GM18867 (cell line): ENCODE measurements around the gene MKNK1.
A peak's percentile ranks its signal among the peaks of the same experiment; 100 is the strongest.

Source experiments
- ATAC-seq: cut with Tn5 transposase; IDR thresholded peaks from one replicate; pipeline ENCODE4 v1.9.1; 2021; ENCODE audit warnings: mild to moderate bottlenecking, moderate library complexity; ENCODE audit not compliant: unreplicated experiment

The MKNK1 gene

DNA sequence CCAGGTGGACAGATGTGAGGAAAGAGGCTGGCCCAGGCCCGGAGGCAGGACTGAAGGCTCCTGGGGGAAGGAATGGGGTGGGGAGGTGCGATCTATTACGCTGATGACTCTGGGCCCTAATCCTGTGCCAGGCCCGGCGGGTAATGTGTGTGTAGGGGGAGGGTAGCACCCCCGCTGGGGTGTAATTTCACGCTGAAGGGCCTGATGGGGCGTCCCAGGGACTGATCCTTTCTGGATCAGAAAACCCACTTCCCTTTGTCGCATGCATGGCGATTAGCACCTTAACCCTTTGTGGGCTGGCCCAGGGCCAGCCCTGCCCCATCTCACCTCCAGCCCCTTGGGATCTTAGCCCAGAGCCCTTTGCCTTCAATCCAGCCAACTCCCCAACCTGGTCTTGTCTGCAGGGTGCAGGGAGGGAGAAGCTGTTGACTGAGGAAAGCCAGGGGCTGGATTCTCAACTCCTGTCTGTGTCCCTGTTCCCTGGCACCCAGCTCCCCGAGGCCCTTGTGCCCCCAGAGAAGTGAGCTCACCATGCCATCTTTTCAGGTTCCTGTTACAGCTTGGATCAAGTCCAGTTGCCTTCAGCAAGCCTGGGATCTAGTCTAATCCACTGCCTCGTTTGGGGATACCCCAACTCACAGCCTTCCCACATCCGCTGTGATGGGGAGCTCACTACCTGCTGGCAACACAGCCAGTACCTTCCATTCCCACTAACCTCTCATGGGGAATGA is 78.7 kb downstream of the MKNK1 start:
- ATAC-seq: no peak

DNA sequence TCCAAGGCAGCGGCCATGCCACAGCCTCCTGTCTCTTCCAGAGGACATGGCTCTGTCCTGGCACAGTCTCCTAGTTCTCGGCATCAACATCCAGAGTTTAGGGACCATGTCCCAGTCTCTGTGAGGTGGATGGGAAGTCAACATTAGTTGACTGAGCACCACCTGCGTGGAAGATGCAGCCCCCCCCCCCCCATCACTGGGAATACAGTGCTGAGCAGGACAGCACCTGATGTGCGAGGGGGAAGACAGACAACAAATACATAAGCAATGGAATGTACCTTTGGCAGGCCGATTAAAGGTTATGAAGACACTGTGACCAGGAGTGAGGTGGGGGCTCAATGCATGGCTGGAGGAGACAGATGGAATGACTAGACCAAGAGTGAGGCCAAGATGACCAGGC is 79.2 kb downstream of the MKNK1 start:
- no peak for ATAC-seq

DNA sequence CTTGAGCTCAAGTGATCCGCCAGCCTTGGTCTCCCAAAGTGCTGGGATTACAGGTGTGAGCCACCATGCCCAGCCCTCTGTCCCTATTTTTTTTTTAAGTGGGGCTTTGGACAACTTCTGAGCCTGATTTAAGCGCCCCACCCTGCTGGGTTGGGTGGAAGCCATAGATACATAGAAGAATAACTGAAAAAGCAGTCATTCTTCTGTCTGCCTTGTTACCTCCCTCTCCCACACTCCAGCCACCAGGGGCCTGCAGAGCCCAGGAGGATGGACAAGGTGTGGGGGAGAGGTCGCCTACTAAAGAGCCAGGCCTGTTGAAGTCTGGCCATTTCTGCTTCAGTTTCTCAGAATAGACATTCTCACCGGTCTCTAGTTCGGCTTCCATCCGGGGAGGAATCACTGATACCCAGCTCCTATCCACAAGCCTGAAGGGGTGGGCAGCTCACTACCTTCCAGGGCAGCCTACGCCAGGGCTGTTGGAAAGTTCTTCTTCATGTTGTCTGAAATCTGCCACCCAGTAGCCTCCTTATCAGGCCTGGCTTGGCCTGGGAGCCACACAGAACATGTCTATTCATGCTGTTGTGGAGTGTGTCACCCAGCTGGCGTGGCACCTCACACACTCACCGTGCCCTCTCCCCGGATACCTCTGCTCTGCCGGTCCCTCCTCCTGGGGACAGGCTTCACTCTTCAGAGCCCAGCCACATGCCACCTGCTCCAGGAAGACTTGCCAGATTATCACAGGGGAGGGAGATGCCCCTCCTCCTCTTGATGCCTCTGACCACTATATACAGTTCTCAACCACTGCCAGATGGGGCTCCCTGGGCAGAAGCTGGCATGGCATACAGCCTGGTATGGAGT is 80.3 kb downstream of the MKNK1 start:
- ATAC-seq: no peak

DNA sequence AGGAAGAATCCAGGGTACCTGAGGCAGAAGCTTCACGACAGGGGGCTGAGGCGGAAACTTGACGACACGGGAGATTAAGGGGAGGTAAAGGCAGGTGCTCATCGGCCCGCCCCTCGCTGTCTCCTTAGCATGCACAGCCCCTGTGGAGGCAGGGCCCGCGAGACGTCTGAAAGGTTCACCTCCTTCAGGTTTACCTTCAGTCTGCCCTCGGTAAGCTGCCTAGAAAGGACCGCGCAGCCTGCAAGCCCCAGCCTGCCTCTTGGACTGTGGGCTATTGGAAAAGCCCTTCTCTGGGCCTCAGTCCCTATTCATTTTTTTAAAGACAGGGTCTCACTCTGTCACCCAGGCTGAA is 81.1 kb downstream of the MKNK1 start:
- ATAC-seq: no peak

DNA sequence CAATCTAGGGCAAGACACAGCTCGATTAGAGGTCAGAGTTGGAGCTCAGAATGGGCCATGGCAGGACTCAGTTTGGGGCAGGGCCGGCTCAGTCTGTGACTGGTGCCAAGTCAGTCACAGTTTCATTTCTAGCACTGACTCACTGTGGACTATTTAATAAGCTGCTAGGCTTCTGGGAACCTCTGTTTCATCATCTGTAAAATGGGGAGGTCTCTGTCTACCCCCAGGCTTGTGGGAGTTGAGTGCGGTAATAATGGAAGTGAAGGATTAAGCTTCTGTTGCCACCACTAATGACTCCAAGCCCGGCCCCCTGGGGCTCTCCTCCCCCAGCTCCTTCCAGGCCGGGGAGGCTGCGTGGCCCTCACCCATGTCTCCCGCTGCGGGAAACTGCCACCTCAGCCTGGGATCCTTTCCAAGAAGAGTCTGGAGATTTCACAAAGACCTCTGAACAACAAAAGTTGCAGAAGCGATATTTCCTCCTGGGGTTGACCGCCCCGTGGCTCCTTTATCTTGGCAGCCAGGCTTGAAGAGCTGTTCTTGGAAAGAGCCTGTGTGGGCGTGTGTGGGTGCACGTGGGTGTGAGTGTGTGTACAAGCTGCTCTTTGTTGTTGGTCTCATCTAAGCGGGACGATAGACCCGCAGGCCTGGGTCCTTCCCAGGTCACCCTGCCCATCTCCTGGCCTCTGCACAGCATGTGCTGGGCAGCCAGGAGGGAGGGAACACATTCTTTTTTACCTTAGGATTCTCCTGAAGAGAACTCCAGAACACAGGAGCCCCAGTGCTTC is 81.7 kb downstream of the MKNK1 start:
- ATAC-seq: peak; percentile 77

DNA sequence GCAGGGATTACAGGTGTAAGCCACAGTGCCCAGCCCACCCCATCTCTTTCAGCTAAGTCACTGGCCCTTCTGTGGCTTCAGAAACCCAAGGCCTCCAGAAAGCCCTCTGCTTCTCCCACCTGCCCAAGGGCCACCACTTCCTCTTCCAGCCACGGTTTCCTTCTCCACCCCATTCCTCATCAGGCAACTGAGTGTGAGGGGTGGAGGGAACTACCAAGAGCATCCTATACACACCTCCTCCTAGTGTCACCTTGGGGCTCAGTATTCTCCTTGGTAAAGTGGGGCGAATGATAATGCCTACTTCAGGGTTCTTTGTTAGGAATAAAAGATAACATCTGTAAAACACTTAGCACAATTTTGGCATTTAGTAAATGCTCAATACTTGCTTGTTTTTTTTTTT is 82.7 kb downstream of the MKNK1 start:
- ATAC-seq: no peak

DNA sequence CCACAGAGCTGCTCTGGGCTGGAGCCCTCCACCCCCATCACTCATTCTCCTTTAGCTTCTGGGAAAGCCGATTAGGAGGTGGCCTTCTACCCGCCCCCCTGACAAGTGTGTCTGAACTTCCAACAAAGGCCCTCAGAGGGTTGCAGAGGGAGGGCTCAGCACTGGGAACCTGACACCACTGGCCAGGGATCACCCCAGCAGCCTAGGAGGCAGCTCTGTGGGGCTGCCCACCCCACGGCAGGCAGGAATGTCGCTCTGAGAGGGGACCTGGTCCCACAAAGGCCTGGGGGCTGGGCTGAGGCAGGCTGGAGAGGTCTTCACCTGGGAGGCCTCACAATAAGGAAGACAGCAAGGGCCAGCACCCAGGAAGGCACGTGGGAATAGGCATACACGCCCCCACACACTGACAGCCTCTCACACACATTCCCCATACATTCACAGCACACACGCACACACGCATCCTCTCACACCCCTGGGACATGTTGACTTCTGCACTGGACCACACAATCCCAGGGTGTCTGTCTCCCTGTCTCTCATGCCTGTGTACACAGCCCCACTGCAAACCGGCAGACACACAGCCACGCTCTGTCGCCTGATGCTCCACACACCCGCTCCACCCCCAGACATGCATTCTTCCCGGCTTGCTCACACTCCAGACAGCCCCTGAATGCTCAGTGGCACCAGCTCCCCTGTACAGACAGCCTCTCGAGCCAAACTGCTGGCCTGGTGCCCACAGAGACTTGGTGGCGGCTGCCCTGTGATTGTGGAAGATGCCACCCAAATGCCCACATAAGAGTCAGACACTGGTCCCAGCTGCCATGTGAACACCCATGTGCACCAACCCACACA is 83.8 kb downstream of the MKNK1 start:
- no peak for ATAC-seq

DNA sequence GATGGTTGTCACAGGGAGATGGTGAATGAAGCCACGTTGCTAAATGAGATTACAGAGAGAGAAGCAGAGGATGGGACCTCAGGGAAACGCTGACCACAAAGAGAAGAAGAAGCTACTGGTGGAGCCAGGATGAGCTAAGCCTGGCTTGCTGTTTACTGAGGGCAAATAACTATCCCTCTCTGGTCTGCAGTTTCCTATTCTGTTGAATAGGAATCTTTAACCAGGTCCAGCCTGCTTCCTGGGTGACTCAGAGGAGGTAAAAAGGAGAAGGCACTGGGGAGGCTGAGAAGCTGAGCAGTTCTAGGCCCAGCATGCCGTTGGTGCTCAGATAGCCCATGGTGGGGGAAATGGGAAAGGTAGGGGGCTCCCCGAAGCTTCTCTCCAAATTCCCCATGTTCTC is 84.9 kb downstream of the MKNK1 start:
- ATAC-seq: no peak

DNA sequence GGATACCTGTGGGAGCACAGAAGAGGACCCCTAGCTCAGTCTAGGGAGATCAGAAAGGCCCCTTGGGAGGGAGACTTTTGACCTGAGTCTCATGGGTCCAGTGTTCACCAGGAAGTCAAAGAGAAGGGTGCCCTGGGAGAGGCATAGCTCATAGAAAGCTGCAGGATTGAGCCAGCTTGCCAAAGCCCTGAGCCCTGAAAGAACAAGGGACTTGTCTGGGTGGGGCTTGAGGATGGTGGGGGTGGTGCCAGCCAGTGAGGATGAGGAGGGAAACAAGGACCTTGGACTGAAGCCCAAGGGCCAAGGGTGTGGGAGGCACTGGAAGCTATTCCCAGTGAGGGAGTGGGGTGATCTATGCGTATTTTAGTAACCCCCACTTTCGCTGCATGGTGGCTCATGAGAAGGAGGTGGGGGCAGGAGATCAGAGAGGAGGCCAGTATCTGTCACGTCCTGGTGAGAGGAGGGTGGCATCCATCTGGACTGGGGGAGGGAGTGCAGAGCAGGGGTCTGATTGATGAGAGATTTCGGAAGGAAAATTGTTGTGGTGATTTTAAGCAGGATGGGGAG is 86.1 kb downstream of the MKNK1 start:
- ATAC-seq: no peak

DNA sequence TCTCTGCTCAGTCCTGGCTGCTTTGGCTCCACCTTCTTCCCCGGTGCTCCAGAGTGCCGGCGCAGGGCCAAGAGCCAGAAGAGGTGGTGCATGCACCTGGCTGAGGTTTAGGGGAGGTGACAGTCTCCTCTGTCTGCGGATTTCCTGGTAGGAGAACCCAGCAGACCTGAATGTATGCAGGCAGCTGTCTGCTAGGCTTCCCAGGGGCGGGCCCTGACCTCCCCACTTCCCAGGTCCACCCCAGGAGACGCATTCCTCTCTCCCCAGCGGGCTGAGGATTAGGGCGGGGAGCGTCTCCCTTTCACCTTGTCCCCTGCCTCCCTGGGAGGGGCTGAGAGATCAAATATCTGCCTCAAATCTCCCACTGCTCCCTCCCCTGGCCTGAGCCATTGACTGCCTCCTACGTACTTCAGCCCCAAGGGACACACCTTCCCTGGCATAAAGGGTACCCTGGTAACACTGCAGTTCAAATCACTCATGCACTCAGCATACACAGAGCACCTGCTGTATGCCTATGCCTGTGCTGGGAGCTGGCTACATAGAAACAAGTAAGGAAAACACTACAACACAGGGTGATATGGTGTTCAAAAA is 87.0 kb downstream of the MKNK1 start:
- ATAC-seq: no peak

DNA sequence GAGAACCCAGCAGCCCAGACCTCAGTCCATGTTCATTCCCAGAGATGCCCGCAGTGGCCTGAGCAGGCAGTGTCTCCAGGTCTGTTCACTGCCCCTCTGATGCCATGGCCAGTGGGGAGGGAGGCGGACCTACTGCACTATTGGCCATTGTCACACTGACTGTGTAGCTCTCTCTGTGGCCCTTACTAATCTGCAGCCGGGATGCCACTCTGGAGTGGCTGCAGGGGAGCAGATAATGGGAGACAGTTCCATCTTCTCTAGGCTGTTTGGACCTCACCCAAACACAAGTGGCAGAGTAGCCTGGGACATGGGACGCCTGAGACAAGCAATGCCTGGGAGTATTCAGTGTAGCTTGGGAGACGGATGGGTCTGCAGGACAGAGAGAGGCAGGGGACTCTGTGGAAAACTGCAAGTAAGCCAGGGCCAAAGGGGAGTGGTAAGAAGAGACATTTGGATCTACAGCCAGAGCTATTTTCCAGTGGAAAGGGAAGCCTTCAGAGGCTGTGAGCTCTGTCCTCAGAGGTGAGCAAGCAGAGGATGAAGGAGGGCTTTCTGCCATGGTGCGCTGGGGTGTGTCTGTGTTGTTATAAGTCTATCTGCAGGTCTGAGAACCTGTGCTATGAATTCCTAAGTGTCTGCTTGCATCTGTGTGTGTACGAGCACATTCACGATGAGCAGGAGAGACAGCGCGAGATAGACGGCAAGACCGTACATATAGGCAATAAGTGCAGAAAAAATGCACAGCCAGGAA is 87.7 kb downstream of the MKNK1 start:
- ATAC-seq: no peak

DNA sequence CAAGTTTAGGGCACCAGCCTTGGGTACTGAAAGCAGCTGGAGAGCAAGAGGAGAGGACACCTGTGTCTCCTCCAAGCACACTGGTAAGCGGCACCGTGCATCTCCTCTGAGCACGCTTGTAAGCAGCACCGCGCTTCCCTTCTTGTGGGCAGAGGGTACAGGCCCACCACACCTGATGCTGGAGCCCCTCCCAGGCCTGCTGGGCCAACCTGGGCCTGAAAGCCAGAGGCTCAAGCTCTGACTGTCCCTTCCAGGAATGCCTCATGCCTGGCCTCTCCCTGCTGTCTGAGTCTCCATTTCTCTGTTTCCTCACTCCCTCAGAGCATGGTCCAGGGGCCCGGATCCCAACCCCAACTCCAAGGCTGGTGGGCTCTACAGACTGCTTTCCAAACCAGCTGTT is 88.5 kb downstream of the MKNK1 start:
- ATAC-seq: no peak

DNA sequence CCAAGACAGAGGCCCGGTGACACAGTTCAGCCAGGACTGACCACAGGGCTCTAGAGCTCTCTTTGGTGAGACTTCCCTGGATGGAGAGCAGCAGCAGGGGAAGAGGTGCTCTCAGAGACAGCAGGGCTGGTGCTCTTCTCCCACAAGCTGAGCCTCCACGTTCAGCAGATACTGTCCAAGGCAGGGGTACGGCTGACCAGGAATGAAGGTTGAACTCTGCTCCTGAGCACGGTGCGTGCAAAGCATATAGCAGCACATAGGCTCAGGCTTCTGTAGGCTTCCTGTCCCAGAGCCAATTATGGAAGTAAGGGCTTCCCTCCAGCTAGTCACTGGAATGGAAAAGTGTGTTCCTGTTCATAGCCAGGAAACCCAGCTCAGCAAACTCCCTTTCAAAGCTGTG is 90.5 kb downstream of the MKNK1 start:
- no peak for ATAC-seq

DNA sequence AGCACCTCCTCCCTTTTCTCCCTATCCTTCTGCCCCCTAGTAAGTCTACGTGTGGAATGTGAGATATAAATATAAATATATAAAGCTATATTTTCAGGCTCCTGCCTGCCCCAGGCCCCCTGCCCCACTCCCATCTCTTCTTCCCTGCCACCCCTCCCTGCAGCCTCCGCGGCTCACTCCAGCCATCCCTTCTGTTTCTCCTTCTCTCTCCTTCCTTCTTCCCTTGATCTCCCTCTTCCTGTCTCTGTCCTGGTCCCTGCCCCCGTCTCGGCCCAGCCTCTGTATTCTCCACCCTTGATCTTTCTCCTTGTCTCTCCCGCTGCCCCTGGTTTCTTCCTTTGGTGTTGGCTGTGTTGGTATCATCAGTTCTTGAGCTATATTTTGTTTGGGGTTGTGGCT is 91.3 kb downstream of the MKNK1 start:
- ATAC-seq: no peak

DNA sequence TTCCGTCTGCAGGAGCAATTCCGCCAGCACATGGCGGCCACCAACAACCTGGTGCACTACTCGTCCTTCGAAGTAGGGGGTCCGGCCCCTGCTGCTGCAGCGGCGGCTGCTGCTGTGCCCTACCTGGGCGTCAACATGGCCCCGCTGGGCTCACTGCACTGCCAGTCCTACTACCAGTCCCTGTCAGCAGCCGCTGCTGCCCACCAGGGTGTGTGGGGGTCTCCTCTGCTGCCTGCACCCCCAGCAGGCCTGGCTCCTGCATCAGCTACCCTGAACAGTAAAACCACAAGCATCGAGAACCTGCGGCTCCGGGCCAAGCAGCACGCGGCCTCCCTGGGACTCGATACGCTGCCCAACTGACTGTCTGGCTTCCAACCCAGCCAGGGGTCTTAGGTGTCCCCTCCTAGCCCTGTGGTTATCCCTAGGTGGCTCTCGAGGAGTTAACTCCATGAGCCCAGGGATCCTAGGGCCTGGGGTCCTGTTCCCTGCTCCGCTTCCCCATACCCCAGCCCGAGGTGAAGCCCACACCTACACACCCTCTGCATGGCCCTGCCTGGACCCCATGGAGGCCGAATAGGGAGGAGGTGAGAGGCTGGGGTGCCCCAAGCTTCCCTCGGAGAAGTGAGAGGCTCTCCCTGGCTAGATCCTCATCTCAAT is 91.8 kb downstream of the MKNK1 start:
- no peak for ATAC-seq

DNA sequence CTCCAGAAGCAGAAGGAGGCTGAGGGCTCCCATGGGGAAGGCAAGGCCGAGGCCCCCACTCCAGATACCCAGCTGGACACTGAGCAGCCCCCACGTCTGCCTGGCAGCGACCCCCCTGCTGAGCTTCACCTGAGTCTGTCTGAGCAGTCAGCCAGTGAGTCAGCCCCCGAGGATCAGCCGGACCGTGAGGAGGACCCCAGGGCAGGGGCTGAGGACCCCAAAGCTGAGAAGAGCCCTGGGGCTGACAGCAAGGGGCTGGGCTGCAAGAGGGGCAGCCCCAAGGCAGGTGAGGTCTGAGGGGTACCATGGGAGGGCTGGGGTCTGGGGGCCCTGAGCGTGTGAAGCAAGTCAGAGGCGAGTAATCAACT is 93.1 kb downstream of the MKNK1 start:
- no peak for ATAC-seq

DNA sequence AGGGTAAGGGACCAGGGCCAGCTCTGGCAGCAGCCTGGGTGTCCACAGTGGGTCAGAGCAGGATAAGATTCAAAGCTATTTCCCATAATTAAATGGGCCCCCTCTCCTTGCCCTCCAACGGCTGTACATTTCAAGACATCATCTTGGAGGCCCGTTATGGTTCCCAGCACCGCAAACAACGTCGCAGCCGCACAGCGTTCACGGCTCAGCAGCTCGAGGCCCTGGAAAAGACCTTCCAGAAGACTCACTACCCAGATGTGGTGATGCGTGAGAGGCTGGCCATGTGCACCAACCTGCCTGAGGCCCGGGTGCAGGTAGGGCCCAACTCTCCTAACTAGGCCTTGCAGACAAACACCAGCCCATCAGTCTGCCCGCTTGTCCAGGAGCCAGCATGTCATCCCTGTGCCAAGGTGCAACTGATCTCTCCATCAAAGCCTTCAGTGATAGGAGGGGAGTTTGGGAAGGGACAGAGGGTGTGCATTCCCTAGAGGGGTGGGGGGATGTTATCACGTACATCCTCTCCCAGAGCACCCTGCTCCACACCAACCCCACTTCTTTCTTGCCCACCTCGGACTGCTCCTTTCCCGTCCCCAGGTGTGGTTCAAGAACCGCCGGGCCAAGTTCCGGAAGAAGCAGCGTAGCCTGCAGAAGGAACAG is 93.6 kb downstream of the MKNK1 start:
- ATAC-seq: no peak

DNA sequence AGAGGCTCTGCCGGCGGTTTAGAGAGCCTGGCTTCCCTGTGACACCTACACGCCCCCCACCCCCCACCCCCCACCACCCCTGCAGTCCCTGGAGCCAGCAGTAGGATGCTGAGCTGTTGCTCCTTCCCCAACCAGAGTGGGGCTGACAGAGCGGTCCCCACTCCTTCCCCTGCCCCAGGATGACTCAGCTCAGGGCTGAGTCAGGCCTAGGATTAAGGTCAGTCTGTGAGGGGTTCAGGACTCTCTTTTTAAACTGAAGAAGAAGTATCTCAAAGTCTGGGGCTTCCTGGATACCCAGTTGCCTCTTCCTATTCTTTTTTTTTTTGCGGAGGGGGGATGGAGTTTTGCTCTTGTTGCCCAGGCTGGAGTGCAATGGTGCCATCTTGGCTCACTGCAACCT is 95.3 kb downstream of the MKNK1 start:
- no peak for ATAC-seq
